Stimulated activated CD8-positive, alpha-beta memory T cell treated with anti-CD3 and anti-CD28 coated beads, Interleukin-12 subunit alpha, Interleukin-12 subunit beta, amount 100 ng/mL, for 1 hour (primary cell): ENCODE measurements around the gene CDK14.
"Not testable (repeated sequence)": the region's sequence is repeated elsewhere in the genome, so short reads cannot be mapped to it uniquely, and the experiment has no call there.

Source experiments
- DNase-seq: peaks from one replicate; pipeline ENCODE4 v3.0.0-alpha.2; 2020; ENCODE audit warnings: low read depth

CDK14 gene

GRCh38 chr7:91157579-91158320, 561.6 kb downstream of the CDK14 start:
- no peak for DNase-seq

GRCh38 chr7:91162436-91162835, 566.3 kb downstream of the CDK14 start:
- no peak for DNase-seq

DNA sequence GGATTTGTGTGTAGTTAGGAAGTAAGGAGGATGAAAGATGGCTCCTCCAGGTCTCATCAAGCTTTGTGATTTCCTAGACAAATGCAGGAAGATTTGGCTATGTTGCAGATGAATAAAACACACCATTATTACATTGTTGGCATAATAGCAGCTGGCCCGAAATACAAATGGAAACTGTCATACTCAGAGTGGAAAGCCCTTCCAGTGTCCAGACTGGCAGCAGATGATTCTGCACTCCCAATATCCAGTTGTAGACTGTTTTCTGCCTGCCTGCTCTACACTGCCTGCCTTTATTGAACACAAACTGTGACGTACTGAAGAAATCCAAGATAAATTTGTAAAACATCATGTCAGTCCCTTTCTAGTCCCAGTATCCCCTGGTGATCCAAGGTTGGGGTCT, 568.4 kb downstream of the CDK14 start:
- no peak for DNase-seq

- no peak for DNase-seq
These were observed 569.1 kb downstream of the CDK14 start for GRCh38 chr7:91165006-91165845.

DNA sequence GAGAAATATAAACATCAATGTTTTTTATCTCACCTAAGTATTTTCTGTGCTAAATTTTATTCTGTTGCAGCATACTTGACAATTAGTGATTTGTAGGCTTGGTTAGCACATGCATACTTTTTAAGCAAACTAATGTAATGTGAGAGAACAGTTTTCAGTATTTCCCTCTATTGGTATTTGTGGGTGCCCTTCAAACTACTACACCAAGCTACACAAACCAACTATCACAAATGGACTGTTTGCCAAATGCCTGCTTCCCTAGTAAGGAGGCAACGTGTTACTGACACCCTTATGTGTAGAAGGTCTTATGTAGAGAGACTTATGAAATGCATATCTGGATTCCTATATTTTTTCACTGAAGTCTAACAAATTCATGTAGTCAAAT, 569.7 kb downstream of the CDK14 start:
- no peak for DNase-seq

DNA sequence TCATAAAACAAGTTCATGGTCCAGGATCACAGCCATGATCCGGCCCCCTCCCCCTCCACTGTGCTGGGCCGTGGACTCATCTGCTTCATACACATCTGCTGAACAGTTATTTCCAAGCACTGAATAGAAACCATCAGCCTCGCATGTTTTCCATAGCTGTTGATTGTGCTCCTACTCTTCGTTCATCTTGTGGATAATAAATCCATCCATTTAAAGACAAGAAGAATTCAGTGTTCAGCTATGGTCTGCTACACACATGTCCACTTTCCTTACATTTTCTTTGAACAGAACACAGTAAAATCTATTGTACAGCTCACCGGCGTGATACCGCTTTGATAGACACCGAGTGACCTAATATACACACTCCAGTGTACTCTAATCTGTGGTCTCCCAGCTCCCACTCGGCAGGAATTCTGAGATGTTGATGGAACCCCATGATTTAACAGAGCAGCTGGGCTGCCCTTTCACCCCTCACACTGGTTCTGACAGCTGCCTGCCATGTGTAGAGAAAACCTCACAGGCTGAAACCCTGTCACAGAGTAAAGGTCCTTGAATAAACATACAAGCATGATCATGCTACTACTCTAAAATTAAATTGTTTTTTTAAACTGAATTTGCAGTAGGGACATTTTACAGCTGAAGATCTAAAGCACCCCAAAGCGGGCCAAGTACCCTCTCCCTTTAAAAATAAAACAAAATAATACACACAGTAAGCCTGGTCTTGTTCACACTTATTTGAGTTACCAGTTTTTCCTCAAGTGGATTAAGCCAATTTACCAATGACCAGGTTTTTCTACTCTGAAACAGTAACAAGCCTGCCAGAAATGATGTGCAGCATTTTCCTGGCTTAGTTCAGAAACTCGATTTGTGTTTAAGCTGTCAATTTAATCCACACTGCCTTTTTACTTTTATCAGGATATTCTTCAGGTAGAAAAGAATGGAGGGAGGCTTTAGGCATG, 573.0 kb downstream of the CDK14 start:
- DNase-seq = no peak

- no peak for DNase-seq
These were observed 573.7 kb downstream of the CDK14 start for GRCh38 chr7:91169830-91170191.

GRCh38 chr7:91173265-91173664, 577.1 kb downstream of the CDK14 start:
- DNase-seq = not testable (repeated sequence)

- no peak for DNase-seq
These were observed 584.6 kb downstream of the CDK14 start for GRCh38 chr7:91180746-91181145.

DNA sequence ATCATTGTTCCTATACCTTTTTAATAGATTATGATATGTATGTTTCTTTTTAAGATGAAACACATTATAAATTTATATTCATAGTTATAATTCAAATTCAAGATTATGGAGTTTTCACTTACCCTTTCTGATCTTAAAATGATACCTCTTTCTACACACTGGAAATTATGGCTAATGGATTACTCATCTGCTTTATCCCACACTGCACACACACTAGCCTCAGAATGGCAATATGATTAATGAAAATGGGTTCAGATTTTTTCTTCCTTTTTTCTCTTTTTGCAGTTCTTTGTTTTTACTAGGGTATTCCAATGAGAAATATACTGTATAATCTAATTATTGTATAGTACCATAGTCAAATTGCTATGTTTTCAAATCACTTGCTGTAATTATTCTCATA, 585.8 kb downstream of the CDK14 start:
- no peak for DNase-seq

GRCh38 chr7:91182819-91183764, 587.0 kb downstream of the CDK14 start:
- DNase-seq = no peak

GRCh38 chr7:91185771-91186170, 589.6 kb downstream of the CDK14 start:
- no peak for DNase-seq

DNA sequence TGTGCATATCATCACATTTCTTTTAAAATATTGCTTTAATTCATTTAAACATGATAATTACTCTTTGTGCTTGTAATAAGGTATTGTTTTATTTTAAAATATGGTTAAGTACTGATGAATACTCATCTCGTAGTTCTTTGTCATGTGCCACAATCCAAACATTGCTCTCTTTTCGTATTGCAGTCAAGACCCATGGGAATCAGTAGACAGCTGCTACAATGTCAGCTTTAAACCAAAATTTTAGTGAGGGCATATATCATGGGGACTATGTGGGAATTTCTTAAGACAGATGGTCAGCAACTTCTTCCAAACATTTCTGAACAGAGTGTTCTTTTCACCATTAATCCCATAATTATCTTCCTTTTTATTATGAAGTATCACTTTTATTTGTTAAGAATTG, 590.9 kb downstream of the CDK14 start:
- no peak for DNase-seq

GRCh38 chr7:91191771-91192170, 595.6 kb downstream of the CDK14 start:
- DNase-seq = no peak

DNA sequence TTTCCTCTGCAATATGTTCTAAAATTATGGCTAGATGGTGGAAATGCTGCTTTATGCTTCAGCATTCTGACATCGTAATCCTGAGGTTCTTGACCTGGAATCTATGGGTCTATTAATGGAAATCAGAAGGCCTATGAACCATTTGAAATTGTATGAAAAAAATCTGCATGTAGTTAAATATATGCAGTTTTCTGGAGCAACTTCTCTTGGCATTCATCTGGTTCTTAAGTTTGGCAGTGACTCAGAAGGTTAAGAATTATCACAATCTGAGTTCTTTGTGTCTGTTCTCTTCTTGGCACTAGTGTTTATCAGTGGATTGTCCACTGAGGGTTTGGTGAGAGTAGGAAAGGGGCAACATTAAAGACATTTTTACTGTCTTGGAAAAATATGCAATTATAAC, 597.0 kb downstream of the CDK14 start:
- no peak for DNase-seq

GRCh38 chr7:91194841-91195240, 598.7 kb downstream of the CDK14 start:
- no peak for DNase-seq

GRCh38 chr7:91196058-91196457, 599.9 kb downstream of the CDK14 start:
- DNase-seq = no peak

- DNase-seq = no peak
These were observed 602.2 kb downstream of the CDK14 start for GRCh38 chr7:91198371-91198770.

DNA sequence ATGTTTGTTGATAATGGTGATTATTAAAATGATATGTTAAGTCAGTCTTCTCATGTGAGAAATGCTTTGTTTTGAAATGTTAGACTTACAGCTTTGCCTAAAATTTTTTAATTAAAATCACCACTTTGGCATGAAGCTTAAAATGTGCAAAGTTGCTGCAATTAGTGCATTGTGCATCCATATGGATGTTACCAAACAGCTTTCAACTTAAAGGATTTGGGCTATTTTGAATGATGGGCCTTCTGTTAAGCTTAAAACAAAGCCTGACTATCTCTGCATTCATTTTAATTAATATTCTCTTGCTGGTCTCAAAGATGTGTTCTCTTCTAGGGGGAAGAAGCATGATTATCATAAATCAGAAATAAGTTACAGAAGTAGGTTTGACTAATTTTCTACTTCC, 603.5 kb downstream of the CDK14 start:
- DNase-seq = no peak

DNA sequence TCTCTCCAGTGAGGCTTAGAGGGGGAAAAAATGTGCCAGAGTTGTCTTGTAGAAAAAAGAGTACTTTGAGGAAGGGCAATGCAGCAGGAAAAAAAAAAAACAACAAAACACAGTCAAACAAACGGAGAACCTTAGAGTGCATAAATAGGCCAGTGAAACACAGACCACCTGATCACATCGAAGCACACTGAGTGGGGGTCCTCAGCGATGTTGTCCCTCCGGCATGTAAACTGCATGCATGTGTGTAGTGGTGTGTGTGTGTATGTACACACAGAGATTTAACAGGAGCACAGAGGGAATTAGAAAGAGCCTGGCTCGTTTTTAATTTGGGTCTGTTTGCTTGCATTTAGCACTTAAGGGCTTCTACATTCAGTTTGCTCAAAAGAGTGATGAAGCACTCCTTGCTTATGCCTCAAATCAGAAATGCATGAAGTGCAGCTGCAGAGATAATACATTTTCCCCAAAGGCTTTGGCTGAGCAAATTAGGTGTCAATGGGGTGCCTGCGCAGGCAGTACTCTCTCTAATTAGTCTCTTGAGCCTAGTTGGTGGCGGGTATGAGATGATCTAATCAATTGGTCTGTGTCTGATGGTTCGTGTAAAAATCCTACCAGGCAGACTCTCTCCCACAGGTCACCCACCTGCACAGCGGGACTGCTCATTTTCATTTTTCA, 605.5 kb downstream of the CDK14 start:
- no peak for DNase-seq
